K562 (cell line): ENCODE measurements around the gene ANKRD65.

ENCODE experiments used
- CTCF ChIP-seq, 3 experiments: IDR thresholded peaks in 2 of 3; conservative IDR thresholded peaks in 1 of 3; 2 replicates each; pipeline ENCODE4 v1.5.1; 2011 to 2012; ENCODE audit warnings: low read length in 3 of 3, mild to moderate bottlenecking in 3 of 3, control low read depth in 2 of 3, improper control_type of control experiment in 1 of 3, inconsistent platforms in 1 of 3, low read depth in 1 of 3, mixed read lengths in 1 of 3, moderate library complexity in 1 of 3; ENCODE audit not compliant: insufficient read depth in 2 of 3
- HBP1 ChIP-seq: fragments of 450-650 bp; formaldehyde crosslinking; IDR thresholded peaks from 2 replicates; pipeline ENCODE4 v1.4.0; 2022; ENCODE audit warnings: missing genetic modification characterization
- ZNF133 ChIP-seq: fragments of 250-450 bp; sonication (Bioruptor Pico); IDR thresholded peaks from 2 replicates; pipeline ENCODE4 v1.4.0; 2020; ENCODE audit warnings: mild to moderate bottlenecking

GRCh38 chr1:1420654-1421141, 378 bp downstream of the ANKRD65 start:
- no peak for TF ChIP-seq CTCF (IDR thresholded peaks at IDR 0.05 in 2 of 3, conservative IDR thresholded peaks at IDR 0.05 in 1 of 3; ENCODE audit: insufficient read depth in 2 of 3, low read depth in 1 of 3, low read length in 3 of 3)
- TF ChIP-seq ZNF133: no peak
- no peak for TF ChIP-seq HBP1 (CRISPR knock-in tag)
